GM19395 (cell line): ENCODE measurements around the gene ASXL1.

ENCODE experiments used
- ATAC-seq: cut with Tn5 transposase; IDR thresholded peaks from one replicate; pipeline ENCODE4 v1.9.1; 2021; ENCODE audit warnings: mild to moderate bottlenecking, moderate library complexity; ENCODE audit not compliant: unreplicated experiment

ASXL1 gene

DNA sequence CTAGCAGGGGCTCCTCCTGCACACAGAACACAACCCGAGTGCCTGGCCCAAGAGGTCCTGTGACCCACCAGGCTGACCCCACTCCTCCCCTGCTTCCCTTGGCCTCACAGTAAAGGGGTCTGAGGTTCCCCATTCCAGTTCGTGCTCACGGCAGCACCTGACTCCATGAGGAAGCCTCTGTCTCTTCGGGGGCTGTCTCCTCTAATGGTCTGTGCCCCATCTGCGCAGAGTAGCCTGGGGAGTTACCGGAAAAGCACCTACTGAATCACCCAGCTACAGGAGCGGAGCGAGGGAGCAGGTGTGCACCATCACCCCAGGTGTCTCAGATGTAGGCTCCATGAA, 93.2 kb downstream of the ASXL1 start:
- no peak for ATAC-seq

DNA sequence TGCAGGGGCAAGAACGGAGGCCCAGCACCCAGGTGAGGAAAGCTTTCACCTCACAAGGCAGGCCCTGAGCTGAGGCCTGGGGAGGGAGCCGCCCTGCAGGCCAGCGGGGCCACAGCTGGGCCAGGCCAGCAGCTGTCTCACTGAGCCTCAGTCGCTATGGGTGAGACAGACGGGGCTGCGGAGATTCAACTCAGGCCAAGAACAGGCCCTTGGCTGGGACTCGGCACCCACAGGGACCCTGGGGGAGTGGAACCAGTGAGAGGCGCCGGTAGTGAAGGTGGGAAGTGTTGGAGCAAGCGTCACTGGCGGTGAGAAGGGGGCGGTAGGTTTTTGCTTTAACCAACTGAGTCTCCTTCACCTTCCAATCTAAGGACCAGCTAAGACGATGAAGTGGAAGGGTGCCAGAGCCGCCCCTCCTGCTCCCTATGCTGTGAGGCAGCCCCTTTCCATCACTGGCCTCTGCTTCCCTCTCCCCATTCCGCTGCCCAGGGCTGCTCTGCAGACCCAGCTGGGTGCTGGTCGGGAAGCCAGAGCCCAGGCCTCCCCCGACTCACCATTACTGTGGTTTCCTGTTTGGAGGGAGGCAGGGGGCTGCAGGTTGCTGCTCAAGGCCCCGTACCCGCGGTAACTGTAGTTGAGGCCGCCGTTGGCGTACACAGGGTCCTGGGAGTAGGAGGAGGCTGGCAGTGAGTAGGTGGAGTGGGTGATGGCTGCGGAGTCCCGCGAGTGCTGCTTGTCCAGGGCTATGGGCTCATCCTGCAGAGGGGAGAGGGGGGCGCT, 93.7 kb downstream of the ASXL1 start:
- no peak for ATAC-seq

DNA sequence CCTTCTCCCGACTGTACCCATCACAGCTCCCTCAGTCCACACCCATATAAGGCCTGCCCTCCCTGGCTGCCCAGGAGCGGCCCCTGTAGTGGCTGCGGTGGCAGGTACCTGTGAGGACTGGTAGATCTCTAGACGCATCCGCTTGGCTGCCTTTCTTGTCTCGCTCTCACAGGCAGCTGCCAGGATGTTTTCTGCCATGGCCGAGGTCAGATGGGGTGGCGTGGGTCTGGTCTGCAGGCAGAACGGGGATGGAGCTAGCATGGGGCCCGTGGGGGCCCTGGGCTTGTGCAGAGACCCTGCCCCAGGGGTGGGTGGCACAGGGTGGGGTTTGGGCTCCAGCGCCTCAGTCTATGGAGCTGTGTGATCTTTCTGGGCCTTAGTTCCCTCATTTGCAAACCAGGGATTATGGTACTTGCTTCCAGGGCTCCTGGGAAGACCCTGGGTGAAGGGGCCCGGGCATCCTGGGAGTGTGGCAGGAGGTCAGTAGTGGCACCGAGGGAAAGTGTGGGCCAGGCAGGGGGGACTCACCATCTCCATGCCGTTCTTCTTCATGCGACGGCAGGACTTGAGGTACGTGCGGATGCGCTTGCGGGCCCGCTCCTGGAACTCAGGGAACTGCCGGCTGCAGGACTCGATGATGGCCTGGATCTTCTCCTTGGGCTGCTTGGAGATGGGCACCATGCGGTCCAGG, 94.8 kb downstream of the ASXL1 start:
- no peak for ATAC-seq

DNA sequence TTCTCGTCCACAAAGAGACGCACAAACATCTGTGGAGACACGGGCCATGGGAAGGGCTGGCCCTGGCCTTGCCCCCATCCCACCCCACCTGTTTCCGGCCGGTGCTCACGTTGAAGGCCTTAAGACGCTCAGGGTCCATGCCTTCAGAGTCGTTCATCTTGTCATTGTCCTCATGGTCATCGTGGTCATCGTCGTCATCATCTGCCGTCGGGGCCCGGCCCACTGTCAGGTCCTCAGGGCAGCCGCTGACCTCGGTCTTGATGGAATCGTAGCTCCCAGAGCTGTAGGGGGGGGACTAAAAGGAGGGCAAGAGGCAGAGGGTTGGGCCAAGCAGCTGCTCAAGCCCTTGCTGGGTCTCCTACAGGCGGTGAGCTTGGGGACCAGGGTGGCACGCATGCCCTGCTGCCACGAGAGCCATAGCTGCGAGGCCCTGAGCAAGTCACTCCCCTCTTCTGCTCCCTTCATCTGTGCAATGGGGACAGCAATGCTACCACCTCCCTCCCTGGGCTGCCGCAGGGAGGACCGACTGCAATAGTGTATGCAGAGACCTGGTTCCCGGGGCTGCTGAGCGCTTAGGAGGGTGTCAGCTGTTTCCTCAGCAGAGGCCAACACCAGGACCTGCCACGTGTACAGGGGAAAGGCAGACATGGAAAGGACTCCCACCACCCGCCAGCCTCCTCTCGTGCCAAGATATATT, 95.5 kb downstream of the ASXL1 start:
- no peak for ATAC-seq

DNA sequence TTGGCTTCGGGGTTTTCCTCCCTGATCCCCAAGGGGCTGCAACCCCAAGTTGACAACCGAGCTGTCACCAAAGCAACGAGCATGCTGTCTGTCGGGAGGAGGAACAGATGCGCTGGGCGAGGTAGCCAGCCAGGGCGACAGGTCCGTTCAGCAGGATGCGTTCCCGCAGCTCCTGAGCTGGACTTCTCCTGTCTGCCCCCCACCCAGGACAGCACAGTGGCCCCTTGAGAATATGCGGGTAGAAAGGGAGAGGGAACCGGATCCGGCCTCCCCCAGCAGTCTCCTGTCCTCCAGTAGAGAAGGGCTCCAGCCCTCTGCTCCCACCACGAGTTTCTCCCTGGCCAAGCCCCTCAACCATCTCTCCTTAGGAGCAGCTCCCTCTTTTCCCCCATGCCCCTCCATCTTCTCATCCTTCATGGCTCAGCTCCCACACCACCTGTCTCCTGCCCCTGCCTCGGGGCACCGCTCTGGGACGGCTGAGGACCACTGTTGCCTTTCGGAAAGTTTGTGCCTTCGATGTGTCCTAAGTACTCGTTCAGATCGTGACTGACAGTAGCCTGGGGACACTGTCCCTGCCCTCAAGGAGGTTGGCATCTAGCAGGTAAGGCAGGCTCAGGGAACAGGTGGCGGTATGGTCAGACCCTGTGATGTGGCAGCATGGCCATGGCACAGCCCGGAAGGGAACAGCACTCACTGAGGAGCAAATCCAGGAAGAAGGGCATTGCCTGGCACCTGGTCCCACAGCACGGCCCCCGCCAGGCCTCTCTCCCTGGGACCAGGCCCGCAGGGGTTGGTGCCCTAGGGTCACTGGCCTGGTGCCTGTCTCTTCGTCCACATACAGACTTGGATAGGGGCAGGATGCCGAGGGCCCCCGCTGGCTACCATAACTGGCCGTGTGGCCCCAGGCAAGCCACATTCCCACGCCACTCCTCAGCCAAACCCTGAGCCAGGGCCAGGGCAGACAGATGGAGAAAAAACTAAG, 96.3 kb downstream of the ASXL1 start:
- no peak for ATAC-seq

DNA sequence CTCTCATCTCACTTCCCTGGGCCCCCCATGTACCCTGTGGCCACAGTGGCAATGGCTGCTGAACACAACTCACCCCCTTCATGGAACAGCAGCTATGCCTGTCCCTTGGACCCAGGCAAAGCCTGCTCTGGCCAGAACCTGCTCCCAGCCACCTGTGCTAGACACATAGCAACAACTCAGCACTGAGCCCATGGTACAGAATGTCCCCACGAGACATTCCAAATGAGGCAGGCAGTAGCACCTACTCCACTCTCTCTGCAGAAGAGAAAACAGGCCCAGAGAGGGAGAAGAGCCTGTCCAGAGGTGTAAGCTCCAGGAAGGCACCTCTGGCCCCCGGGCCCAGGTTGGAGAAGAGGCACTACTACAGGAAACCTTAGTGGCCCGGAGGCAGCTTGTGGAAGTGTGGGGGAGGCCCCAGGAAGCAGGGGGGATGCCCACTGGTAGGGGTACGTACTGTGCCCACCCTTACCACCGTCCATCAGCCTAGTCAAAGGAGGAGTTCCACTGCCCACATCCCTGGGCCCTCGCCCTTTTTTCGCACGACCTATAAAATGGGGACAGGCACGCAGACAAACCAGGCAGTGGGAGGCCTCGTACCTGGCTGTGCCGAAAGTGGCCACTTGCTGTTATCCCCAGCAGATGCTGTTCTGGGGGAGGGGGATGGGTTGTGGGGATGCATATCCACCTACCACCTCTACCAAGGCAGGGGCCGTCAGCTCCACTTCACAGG, 97.2 kb downstream of the ASXL1 start:
- no peak for ATAC-seq

DNA sequence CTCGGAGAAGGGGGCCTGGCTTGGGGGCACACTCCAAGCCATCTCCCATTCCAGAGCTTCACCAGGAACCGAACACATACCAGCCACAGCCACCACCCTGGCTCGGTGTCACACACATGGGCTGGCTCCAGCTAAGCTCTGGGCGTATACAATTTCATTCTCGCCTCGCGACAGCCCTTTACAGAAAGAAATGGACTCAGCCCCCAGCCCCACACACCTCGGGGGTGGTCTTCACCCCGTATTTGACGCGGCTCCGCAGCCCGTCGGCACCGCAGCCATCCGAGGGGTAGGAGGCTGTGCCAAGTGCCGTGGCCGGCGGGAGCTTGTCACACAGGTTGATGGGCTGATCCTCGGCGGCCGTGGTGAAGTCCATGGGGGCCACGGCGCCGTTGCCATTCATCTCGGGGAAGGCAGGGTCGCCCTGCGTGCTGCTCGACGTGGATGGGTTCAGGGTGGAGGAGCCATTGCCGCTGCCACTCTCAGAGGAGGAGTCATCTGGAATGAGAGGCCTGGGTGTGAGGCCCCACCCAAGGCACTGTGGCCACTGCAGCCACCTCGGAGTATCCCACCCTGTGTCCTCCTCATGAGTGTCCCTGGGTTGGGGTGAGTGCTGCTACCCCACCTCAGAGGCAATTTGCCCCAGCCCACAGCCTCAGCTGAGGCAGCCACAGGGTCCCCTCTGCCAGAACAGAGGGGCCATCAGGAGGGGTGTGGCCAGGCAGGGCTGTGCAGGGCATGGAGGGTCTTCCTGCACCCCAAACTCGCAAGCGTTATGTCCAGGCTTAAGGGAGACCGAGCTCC, 98.0 kb downstream of the ASXL1 start:
- no peak for ATAC-seq

DNA sequence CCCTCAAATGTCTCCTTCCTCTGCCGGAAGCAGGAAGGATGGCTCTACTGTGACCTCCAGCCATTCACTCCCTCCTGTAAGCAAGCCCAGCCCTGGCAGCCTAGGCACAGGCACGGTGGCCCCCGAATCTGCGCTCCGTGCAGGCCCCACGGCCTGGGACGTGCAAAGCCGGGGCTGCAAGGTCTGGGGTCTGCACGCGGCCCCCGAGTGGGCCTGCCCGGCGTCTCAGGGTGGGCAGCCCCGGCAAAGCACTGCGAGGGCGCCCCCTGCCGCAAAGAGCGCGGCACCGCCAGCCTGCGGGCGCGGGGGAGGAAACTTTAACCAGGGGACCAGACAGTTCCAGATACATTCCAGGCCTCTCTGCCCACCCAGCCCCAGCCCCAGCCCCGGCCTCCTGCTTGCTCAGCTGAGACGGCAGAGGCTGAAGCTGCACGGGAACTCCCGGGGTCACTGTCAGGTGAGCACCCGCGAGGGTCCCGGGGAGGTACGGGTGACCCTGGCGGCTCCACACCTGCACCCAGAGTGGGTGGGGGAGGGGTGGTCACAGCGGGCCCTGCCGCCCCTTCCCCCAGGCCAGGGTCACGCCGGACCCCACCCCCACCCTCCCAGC, 98.8 kb downstream of the ASXL1 start:
- no peak for ATAC-seq

DNA sequence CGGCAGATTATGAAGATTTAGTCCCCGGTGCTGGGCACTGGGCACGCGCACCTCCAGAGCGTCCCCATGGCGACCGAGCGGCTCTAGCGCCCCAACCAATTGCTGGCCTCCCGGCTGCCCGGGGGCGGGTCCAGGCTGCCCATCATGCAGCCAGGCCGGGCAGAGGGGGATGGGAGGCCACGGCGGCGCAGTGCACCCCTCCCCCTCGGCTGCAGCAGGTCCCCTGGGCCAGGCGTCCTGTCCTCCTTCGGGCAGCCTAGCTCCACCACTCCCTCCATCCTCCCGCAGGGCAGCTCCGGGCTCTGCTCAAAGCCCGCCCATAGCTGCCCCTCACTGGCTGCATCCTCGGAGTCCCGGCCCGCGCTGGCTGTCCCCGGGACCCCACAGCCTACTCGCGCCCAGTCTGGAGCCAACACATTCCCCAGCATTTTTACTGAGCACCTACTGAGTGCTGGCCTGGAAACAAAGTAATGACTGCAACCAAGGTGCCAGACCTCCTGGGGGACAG, 99.4 kb downstream of the ASXL1 start:
- ATAC-seq: no peak

DNA sequence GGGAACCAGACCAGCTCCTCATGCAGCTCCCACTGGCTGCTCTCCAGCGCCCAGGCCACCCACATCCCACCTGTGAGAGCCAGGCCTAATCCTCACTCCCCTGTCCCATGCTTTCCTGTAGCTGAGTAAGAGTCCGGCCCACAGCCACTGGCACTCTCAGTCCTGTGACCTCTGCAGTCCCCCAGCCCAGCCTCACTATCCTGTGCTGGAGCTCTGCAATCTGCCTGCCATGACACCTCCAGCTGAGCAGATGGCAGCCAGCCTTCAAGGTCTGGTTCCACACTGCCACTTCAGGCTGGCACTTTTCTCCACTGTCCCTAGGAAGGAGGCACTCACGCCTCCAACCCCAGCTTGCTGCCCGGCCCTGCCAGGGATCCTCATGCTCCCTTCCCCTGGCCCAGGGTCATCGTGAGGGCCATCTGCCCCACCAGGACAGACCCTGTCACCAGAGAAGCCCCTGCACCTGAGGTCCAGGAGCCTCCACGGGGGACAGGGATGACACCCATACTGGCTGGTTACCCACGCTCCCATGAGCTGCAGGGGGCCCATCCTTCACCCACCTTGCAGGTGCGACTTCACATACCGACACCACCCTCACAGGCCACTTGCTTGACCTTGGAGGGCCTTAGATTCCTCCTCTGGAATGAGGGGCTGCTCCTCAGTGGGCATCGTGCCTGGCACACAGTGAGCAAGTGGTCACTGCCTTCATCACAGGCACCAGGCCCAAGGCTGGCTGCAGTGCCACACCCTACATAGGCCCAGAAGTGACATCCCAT, 100.1 kb downstream of the ASXL1 start:
- ATAC-seq: no peak

DNA sequence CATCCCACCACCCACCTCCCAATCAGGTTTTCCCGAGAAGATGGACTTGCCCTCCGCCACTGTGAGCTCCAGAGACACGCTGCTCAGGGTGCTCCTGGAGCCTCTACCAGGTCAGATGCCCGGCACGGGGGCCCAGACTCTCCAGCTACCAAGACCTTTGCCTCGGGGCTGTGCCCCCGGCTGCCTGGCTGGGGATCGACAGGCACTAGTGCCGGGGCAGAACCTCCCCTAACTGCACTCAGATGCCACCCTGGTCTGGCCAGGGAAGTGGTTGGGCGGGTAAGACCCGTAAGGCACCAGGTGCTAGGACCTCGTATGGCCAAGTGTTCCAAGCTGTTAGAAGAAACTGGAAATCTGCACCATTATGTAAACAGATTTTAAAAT, 100.7 kb downstream of the ASXL1 start:
- no peak for ATAC-seq

DNA sequence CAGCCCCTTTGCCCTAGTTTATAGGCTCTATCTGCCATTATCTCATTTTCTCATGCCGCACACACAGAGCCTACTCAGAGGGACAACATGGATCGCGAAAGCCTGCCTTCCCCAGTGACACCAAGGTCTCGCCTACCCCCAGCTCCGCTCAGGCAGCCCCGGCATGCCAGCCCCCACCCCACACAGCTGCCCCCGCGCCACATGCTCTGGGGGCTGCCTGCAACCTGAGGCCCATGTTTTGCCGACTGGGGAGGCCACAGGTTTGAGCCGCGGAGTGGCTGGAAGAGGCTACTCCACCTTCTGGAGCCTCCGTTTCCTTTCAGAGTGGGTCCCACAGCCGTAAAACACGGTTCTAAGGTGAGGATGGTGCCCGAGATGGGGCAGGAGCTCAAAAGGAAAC, 102.1 kb downstream of the ASXL1 start:
- ATAC-seq: no peak

DNA sequence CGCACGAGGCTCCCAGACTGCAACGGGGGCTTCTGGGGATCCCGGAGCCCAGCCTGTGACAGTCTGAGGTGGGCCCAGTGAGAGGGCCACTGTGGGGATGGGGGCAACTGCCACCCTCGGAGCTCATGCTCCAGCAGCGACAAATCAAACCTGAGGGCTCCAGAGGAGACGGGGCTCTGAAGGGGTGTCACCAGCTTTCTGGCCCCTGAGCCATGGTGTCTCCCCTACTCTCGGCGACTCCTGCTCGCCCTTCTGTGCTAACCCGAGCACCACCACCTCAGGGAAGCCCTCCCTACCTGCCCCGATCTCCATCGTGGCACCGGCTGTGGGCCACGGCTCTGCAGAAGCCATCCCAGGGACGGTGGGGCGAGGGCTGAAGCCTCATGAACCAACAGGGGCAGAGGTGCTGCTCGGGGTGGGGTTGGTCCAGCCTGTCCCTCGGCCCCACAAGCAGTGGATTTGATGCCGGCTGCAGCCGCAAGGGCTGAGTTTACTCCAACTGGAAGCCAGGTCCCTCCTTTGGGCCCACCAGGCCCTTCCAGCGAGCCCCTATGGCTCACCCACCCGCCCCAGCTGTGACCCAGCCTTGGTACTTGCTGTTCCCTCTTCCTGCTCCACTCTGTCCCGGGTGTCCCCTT, 102.7 kb downstream of the ASXL1 start:
- ATAC-seq: no peak

DNA sequence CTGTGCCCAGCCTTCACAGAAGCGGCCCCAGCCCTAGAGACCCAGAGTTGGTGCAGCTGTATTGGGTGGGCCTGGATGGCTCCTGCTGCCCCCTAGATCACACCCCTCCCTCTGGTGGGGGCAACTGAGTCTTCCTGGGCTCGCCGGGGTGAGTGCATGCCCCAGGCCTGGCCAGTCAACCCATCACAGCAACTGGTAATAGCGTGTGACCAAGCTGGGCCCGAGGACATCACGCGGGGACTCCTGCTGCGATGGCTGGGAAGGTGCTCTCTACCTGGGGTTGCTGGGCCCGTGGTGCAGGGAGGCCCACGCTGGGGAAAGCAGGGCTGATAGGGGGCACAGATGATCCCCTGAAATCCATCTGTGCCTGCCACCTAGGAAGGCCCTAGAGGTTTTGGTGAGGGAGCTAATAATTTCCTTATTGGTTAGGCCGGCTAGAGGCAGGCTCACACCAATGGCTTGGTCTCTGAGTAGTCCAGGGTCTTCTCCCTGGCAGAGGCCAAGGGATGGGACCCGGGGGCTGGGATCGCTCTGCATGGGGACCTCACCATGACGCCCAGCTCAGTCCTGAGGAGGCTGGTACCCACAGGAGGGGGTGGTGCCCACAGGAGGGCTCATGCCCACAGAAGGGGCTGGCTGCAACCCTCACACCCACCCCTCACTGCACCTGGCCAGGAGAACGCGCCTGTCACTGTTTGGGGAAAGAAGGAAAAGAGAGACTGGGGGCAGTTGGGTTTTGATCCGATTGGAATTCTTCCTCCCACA, 103.9 kb downstream of the ASXL1 start:
- no peak for ATAC-seq

DNA sequence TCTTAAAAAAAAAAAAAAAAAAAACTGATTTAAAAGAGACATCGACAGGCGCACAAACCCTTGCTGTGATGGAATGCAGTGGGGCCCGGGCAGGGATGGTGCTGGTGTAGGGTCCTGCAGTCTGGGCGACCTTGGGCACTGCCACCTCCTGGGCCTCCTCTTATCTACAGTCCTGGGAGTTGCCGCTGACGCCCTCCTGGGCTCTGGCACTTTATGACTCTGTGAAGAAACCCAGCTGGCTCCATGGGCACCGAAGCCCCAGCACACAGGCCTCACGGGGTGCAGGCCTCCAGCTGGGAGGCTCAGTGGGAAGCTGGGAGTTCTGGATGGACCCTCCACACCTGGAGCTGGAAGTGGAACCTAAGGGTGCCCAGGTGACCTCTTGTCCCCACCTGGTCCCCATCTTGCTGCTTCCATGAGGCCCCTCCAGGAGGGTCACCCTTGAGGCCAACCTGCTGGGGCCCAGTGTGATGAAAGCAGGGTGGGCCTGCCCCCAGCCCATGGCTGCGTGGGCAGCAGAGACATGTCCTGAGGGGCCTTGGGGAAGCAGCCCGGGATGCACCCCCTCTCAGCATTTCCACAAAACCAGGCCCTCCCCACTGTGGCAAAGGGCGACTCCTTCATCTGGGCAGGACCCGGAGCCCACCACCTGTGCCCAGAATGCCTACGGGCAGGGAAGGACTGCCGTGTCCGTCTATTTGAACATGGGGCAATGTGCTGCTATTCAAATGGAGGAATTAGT, 104.9 kb downstream of the ASXL1 start:
- no peak for ATAC-seq
